HG03469 (cell line): ENCODE measurements around the gene AXIN1.
"Not testable (repeated sequence)": the region's sequence is repeated elsewhere in the genome, so short reads cannot be mapped to it uniquely, and the experiment has no call there.

Experiments used
- ATAC-seq: cut with Tn5 transposase; IDR thresholded peaks from one replicate; pipeline ENCODE4 v1.9.1; 2021; ENCODE audit warnings: mild to moderate bottlenecking, moderate library complexity, moderate number of reproducible peaks; ENCODE audit not compliant: unreplicated experiment

Gene AXIN1

DNA sequence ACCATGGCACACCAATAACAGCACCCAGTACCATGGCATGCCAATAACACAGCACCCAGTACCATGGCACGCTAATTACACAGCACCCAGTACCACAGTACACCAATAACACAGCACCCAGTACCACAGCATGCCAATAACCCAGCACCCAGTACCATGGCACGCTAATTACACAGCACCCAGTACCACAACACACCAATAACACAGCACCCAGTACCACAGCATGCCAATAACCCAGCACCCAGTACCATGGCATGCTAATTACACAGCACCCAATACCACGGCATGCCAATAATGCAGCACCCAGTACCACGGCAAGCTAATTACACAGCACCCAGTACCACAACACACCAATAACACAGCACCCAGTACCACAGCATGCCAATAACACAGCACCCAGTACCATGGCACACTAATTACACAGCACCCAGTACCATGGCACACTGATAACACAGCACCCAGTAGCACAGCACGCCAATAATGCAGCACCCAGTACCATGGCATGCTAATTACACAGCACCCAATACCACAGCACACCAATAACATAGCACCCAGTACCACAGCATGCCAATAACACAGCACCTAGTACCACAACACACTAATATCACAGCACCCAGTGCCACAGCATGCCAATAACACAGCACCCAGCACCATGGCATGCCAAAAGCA lies 18.2 kb downstream of the AXIN1 start:
- ATAC-seq: not testable (repeated sequence)

DNA sequence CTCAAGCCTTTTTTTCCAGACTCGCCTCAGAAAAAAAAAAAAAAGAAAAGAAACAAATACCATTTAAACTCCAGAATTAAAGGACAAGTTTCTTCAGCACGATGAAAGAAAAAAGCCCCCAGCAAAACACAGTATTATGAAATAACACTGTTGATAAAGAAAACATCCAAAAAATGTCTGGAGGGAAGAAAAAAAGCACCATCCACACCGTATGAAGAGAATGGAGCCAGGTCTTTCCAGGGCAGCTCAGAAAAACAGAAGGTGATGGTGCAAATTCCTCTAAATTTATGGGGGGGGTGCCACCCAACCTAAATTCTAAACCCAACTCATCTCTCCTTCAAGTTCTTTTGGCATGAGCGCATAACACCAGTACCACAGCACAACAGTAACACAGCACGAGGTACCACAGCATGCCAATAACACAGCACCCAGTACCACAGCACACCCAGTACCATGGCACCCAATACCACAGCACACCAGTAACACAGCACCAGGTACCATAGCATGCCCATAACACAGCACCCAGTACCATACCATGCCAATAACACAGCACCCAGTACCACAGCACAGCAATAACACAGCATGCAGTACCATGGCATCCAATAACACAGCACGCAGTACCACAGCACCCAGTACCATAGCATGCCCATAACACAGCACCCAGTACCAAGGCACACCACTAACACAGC lies 19.0 kb downstream of the AXIN1 start:
- no peak for ATAC-seq

- not testable (repeated sequence) for ATAC-seq
These were observed 21.2 kb downstream of the AXIN1 start for GRCh38 chr16:331181-331814.

GRCh38 chr16:330741-331140 lies 21.8 kb downstream of the AXIN1 start:
- ATAC-seq: no peak

DNA sequence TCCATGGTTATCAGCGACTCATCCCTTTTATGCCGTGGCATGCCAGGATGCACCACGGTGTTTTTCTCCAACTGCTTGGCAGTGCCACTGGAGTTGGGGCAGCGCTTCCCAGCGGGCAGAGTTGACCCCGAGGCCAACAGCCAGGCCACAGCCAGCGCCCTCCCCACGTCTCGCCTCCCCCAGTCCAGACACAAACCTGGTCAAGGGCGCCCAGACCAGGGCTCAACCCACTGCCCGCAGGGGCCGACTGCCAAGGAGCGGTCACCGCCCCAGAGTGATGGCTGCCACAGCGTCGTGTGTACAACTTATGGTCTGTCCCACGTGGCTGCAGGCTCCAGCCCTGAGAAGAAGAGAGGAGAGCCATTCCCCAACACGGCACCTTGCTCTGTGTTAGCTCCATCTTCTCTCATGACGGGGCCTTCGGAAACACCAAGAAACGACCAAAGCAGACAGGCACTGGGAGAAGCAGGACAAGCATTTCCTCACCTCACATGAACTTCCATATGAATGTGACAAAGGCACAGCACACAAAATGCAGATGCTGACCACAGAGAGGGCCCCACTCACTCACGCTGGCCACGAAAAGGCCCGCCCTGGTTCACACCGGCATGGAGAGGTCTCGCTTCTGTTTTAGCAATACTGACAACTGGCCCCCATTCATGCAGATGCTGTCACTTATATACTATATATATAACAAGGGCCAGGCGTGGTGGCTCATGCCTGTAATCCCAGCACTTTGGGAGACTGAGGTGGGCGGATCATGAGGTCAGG lies 27.0 kb downstream of the AXIN1 start:
- ATAC-seq: no peak

DNA sequence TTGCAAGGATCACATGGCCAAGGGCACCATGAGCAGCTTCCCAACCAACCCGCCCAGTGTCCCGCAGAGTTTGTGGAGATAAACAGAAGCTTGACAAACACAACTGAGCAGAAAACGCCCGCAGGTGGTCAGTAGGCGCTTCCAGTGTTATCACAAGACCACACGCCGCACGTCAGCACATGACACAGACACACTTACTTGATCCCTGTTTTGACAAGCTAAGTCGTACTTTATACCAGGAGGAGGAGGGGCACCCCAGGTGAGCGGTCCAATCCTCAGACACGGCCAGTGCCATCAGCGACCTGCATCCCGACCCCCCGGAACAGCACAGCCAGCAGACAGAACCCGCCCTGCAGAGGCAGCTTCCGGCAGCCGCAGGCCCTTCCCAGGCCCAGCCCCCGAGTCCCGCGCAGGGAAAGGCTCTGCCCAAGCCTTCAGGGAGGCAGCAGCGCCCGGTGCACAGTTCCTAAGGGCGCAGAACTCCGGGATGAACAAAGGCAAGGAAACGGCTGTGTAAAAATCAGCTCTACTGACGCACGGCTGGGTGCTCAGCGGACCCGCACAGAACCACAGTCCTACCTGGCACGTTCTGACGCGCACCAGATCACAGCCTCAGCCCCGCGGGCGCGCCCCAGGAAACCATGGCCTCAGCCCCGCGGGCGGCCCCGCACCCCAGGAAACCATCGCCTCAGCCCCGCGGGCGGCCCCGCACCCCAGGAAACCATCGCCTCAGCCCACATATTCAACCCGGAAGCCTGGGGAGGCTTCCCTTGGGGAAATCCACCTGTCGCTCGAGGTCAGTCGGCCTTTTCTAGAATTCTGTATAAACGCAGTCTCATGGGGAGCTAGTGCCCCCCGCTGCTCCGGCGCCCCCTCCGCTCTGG lies 27.8 kb downstream of the AXIN1 start:
- ATAC-seq: no peak

DNA sequence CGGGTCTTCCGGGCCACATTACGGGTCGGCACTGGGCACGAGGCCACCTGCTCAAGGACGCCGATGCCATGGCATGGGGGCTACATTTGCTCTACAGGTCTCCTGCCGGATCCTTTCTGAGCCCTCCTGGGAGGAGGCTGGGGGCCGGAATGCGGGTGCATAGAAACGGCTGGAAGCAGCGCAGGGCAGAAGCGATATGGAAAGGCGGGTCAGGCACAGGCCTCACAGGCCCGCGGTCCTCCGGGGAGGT lies 28.4 kb downstream of the AXIN1 start:
- ATAC-seq: no peak

DNA sequence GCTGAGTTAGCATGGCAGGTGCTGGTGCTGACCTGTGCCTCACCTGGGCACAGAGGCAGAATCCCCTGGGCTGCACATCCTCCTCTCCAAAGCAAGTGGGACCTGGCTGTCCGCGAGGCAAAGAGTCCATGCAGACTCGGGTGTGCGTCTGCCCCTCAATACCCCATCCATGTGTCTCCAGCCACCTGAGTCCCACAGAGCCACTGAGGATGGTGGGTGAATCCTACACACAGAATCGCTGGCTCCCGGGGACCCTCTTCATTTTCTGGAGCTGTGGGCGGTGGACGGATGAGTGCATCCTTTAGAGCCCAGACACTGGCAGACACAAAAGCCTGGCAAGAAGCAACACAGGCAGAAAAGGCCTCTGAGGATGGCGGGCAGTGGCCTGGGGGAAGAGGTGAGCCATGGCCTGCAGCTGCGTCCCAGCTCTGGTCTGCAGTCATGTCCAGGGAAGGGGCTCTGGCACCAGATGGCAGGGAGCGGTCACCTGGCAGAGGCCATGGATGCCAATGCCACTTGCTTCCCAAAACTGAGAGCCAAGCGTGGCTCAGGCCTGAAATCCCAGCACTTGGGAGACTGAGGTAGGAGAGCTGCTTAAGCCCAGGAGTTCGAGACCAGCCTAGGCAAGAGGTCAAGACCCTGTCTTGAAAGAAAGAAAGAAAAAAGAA lies 29.9 kb downstream of the AXIN1 start:
- ATAC-seq: no peak

DNA sequence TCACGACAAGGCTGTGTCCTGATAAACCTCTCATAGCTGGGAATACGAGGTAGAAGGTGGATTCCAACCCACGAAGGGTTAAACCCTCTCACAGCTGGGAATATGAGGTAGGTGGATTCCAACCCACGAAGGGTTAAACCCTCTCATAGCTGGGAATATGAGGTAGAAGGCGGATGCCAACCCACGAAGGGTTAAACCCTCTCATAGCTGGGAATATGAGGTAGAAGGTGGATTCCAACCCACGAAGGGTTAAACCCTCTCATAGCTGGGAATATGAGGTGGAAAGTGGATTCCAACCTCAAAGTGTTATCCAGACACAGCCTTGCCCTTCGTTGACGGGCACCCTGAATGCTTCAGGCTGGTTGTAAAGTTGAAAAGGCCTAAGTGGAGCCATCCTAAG lies 31.0 kb downstream of the AXIN1 start:
- no peak for ATAC-seq

DNA sequence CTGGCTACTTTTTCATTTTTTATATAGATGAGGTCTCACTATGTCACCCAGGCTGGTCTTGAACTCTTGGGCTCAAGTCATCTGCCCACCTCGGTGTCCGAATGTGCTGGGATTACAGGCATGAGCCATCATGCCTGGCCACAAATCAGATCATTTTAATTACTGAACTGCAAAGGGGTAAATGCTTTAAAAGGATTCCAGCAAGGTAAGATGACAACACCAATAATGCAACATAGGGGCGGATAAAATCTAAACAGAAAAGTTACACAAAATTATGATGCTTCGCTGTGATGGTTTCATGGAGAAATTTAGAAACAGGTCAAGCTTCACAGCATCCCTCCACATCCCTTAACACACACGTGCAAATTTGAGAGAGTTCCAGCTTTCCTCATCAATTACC lies 32.3 kb downstream of the AXIN1 start:
- no peak for ATAC-seq

DNA sequence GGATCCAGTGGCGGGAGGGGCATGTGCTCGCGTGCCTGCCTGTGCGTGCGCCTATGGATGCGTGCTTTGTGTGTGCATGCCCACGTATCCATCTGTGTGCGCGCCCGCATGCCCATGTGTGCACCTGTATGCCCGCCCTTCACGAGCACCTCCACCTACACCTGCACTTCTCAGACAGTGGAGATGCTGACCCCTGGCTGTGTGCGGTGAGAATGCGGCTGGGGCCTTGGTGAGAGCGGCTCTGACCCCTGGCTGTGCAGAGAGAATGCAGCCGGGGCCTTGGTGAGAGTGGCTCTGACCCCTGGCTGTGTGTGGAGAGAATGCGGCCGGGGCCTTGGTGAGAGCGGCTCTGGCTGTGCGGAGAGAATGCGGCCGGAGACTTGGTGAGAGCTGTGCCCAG lies 33.9 kb downstream of the AXIN1 start:
- no peak for ATAC-seq

GRCh38 chr16:317583-317982 lies 34.9 kb downstream of the AXIN1 start:
- ATAC-seq: no peak

DNA sequence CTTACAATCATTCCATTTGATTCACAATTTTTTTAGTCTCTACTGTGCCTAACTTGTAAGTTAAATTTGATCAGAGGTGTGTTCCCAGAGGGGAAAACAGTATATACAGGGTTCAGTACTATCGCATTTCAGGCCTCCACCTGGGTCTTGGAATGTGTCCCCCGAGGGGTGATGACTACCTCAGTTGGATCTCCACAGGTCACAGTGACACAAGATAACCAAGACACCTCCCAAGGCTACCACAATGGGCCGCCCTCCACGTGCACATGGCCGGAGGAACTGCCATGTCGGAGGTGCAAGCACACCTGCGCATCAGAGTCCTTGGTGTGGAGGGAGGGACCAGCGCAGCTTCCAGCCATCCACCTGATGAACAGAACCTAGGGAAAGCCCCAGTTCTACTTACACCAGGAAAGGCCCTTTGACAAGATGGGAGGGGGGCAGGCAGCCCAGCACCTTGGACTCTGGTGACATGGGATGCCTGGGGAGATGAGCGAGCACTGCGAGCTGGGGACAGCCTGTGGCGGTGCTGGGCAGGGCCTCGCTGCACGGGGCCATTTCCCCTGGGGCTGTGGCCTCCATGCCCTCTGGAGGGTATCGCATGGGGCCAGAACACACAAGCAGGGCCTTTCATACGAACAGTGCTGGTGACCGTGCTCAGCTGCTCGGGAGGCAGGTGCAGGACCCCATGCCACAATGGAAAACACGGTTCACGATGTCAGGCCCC lies 35.6 kb downstream of the AXIN1 start:
- no peak for ATAC-seq

- no peak for ATAC-seq
These were observed 37.7 kb downstream of the AXIN1 start for GRCh38 chr16:314795-315299.

- ATAC-seq: no peak
These were observed 38.2 kb downstream of the AXIN1 start for GRCh38 chr16:314351-314750.

GRCh38 chr16:311725-312124 lies 40.8 kb downstream of the AXIN1 start:
- no peak for ATAC-seq

GRCh38 chr16:309476-309875 lies 43.0 kb downstream of the AXIN1 start:
- no peak for ATAC-seq

DNA sequence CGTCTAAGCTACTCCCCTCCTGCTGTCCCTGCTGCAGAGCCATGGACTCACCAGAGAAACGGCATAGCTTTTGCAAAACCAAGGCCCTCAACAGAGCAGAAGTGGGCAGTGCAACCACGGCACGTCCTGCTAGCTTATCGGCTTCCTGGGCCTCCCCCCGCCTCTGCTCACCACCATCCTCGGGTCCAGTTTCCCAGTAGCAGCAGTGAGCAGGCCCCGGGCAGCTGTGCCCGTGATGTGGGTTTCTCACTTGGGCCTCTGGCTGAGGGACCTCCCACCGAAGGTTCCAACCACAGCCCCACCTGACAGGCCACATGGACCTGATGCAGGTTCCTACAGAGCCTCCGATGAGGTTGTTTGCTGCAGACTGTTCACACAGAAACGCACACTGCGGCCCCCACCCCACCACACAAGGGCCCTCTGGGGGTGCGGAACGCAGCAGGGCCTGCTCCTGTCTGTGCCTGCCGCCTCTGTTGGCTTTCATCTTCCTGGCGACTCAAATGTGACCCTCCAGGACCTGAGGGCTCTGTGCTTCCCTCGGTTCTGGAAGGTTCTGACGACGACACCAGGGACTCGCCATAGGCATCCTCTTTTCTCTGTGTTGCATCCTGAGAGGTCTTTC lies 44.7 kb downstream of the AXIN1 start:
- no peak for ATAC-seq

DNA sequence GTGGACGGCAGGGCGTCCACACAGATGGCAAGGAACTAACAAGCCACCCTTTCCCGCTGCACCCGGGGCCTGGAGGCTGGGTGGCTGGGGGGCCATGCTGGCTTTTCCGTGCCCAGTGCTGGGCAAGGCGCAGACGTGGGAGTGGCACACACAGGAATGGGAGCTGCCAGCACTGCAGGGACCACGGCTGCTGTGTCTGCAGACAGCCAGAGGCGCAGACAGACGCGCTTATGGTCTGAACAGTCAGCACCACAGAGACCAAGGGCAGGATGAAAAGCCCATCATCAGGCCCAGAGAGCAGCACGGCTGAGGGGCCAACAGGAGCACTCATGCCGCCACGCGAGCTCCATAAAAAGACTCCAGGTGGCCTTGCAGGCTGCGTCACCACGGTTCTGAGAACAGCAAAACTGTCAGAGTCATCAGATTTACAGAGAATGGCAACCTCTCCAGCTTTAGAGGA lies 45.6 kb downstream of the AXIN1 start:
- no peak for ATAC-seq
